RWPE1 (cell line): ENCODE measurements around the gene KCNIP2.

Source experiments
- CTCF ChIA-PET: fragments of 350-600 bp; sonication (Branson Sonifier 250); formaldehyde crosslinking; extraction: SDS; loops from one replicate; lab custom pipeline; 2021; lab: Yijun Ruan, JAX
- POLR2A ChIA-PET: fragments of 400-600 bp; formaldehyde crosslinking; extraction: SDS; loops from one replicate; lab custom pipeline; 2020; ENCODE audit warnings: antibody characterized with exemption; ENCODE audit not compliant: low non-redundant PET; lab: Yijun Ruan, JAX
- DNase-seq: peaks from one replicate; pipeline ENCODE4 v3.0.0; 2012; ENCODE audit warnings: low spot score
- H3K27ac ChIP-seq: fragments of 450-650 bp; 2 replicates; pipeline ENCODE4 v1.5.1; 2017
- CTCF ChIP-seq: fragments of 450-650 bp; conservative IDR thresholded peaks from 2 replicates; pipeline ENCODE4 v1.5.1; 2017; ENCODE audit warnings: low read depth, mild to moderate bottlenecking

Gene KCNIP2

GRCh38 chr10:101857802-101858476 is 14.3 kb upstream of the KCNIP2 start:
- DNase-seq: no peak
- ChIA-PET CTCF (interaction anchor here (1.2 kb wide), 1 partner anchor 22 kb away, joined by 3 read pairs; no protein-coding TSS in a partner anchor), POLR2A (no interaction called here)
- H3K27ac ChIP-seq: no peak overlapping the region
- no peak for TF ChIP-seq CTCF

GRCh38 chr10:101856626-101857025 is 13.0 kb upstream of the KCNIP2 start:
- TF ChIP-seq CTCF: no peak
- POLR2A ChIA-PET: no interaction called here
- no peak for DNase-seq
- CTCF ChIA-PET: interaction anchor here (0.7 to 2.8 kb wide), 4 partner anchors 16 to 642 kb away, joined by 3 to 13 read pairs (median 4); no protein-coding TSS in a partner anchor
- H3K27ac ChIP-seq: no peak overlapping the region

GRCh38 chr10:101851411-101852116 is 8.0 kb upstream of the KCNIP2 start:
- CTCF ChIA-PET: interaction anchor here (0.6 to 5.9 kb wide), 3 partner anchors 10 to 686 kb away, joined by 3 to 40 read pairs (median 3); no protein-coding TSS in a partner anchor
- DNase-seq: no peak
- no peak overlapping the region for H3K27ac ChIP-seq
- POLR2A ChIA-PET: no interaction called here
- TF ChIP-seq CTCF: no peak

- TF ChIP-seq CTCF: no peak
- CTCF ChIA-PET: interaction anchor here (0.6 to 5.9 kb wide), 3 partner anchors 10 to 1046 kb away, joined by 3 to 40 read pairs (median 7); no protein-coding TSS in a partner anchor
- POLR2A ChIA-PET: no interaction called here
- no peak for DNase-seq
- no peak overlapping the region for H3K27ac ChIP-seq
Observed at GRCh38 chr10:101850749-101851148, 7.1 kb upstream of the KCNIP2 start.

- no peak for DNase-seq
- ChIA-PET CTCF (interaction anchor here (5.9 kb wide), 1 partner anchor 8 kb away, joined by 40 read pairs; no protein-coding TSS in a partner anchor), POLR2A (no interaction called here)
- H3K27ac ChIP-seq: no peak overlapping the region
- TF ChIP-seq CTCF: no peak
Observed at GRCh38 chr10:101848894-101849351, 5.3 kb upstream of the KCNIP2 start.

GRCh38 chr10:101848408-101848807 is 4.8 kb upstream of the KCNIP2 start:
- POLR2A ChIA-PET: no interaction called here
- TF ChIP-seq CTCF: no peak
- CTCF ChIA-PET: interaction anchor here (5.9 kb wide), 1 partner anchor 7 kb away, joined by 40 read pairs; no protein-coding TSS in a partner anchor
- no peak overlapping the region for H3K27ac ChIP-seq
- no peak for DNase-seq
